Inflammatory macrophage treated with lipopolysaccharide for 4 hours (primary cell): ENCODE measurements around the gene CNTRL.
"Not testable (repeated sequence)": the region's sequence is repeated elsewhere in the genome, so short reads cannot be mapped to it uniquely, and the experiment has no call there.

Experiments
- DNase-seq: peaks from one replicate; pipeline ENCODE4 v3.0.0-alpha.2; 2020

The CNTRL gene

GRCh38 chr9:121073038-121073437, 1.7 kb upstream of the CNTRL start:
- peak; percentile 84 for DNase-seq

GRCh38 chr9:121075251-121076036, 689 bp downstream of the CNTRL start:
- DNase-seq = peak; percentile 54

- no peak for DNase-seq
Measured at GRCh38 chr9:121082075-121082474, 7.3 kb downstream of the CNTRL start.

GRCh38 chr9:121085661-121086060, 10.9 kb downstream of the CNTRL start:
- no peak for DNase-seq

GRCh38 chr9:121088576-121088975, 13.8 kb downstream of the CNTRL start:
- peak; percentile 18 for DNase-seq

GRCh38 chr9:121090743-121091142, 16.0 kb downstream of the CNTRL start:
- DNase-seq = not testable (repeated sequence)

GRCh38 chr9:121095057-121095456, 20.3 kb downstream of the CNTRL start:
- no peak for DNase-seq

- DNase-seq = no peak
Measured at GRCh38 chr9:121098567-121099198, 23.9 kb downstream of the CNTRL start.

- not testable (repeated sequence) for DNase-seq
Measured at GRCh38 chr9:121104054-121104453, 29.3 kb downstream of the CNTRL start.

- DNase-seq = no peak
Measured at GRCh38 chr9:121105531-121105930, 30.8 kb downstream of the CNTRL start.

- DNase-seq = no peak
Measured at GRCh38 chr9:121107029-121107428, 32.3 kb downstream of the CNTRL start.

GRCh38 chr9:121107881-121108280, 33.1 kb downstream of the CNTRL start:
- peak; percentile 37 for DNase-seq

- peak; percentile 75 for DNase-seq
Measured at GRCh38 chr9:121115466-121115865, 40.7 kb downstream of the CNTRL start.

- no peak for DNase-seq
Measured at GRCh38 chr9:121118266-121118665, 43.5 kb downstream of the CNTRL start.

- DNase-seq = no peak
Measured at GRCh38 chr9:121120386-121120785, 45.6 kb downstream of the CNTRL start.

- DNase-seq = peak; percentile 98
Measured at GRCh38 chr9:121121582-121122087, 46.9 kb downstream of the CNTRL start.

GRCh38 chr9:121122246-121123032, 47.7 kb downstream of the CNTRL start:
- DNase-seq = peak; percentile 56

GRCh38 chr9:121123816-121124535, 49.2 kb downstream of the CNTRL start:
- DNase-seq = peak; percentile 5

GRCh38 chr9:121125590-121125989, 50.8 kb downstream of the CNTRL start:
- DNase-seq = no peak

GRCh38 chr9:121129384-121129783, 54.6 kb downstream of the CNTRL start:
- DNase-seq = not testable (repeated sequence)

GRCh38 chr9:121133104-121133816, 58.5 kb downstream of the CNTRL start:
- no peak for DNase-seq

- DNase-seq = no peak
Measured at GRCh38 chr9:121135642-121136041, 60.9 kb downstream of the CNTRL start.
